ENCODE data around the gene NDUFA6.
"Not testable (repeated sequence)": the region's sequence is repeated elsewhere in the genome, so short reads cannot be mapped to it uniquely, and the experiment has no call there.

DNA sequence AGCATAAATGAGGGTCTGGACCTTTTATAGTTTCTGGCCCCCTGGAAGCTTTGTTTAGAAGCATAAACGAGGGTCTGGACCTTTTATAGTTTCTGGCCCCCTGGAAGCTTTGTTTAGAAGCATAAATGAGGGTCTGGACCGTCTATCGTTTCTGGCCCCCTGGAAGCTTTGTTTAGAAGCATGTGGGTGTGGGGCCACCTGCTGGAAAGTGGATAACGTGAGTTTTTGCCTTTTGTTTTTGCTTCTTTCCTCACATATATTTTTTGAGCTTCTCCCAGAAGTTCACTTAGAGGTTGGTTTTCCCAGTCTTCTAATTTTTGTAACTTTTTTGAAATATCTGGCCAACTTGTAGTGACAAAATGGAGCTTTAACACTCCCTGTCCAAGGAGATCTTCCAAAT is 22.2 kb upstream of the NDUFA6 start:
- TF ChIP-seq TARDBP (IDR thresholded peaks at IDR 0.05); NFRKB (IDR thresholded peaks at IDR 0.05); BHLHE40 (IDR thresholded peaks at IDR 0.05; ENCODE audit: borderline replicate concordance); FOXK2 (IDR thresholded peaks at IDR 0.05); FOXA1 (IDR thresholded peaks at IDR 0.05); ZNF384 (IDR thresholded peaks at IDR 0.05); CTBP1 (IDR thresholded peaks at IDR 0.05; ENCODE audit: borderline replicate concordance); FOXM1 (IDR thresholded peaks at IDR 0.05; ENCODE audit: borderline replicate concordance); SP1 (IDR thresholded peaks at IDR 0.05); HDGF (IDR thresholded peaks at IDR 0.05; ENCODE audit: borderline replicate concordance); L3MBTL2 (conservative IDR thresholded peaks at IDR 0.05); ELF4 (IDR thresholded peaks at IDR 0.05); SUZ12 (IDR thresholded peaks at IDR 0.05): not testable (repeated sequence)
- TF ChIP-seq, protein P1, sequence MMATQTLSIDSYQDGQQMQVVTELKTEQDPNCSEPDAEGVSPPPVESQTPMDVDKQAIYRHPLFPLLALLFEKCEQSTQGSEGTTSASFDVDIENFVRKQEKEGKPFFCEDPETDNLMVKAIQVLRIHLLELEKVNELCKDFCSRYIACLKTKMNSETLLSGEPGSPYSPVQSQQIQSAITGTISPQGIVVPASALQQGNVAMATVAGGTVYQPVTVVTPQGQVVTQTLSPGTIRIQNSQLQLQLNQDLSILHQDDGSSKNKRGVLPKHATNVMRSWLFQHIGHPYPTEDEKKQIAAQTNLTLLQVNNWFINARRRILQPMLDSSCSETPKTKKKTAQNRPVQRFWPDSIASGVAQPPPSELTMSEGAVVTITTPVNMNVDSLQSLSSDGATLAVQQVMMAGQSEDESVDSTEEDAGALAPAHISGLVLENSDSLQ (IDR thresholded peaks at IDR 0.05) = not testable (repeated sequence)

Data from HEK293T (cell line).